ENCODE data around the gene VWDE. TPM values are rescaled to one million over a fixed set of nuclear protein-coding genes. Genes with fewer than 3 reads are reported as not detected.

The VWDE gene
- polyA plus RNA-seq, 1 experiment, result 0.14 TPM

DNA sequence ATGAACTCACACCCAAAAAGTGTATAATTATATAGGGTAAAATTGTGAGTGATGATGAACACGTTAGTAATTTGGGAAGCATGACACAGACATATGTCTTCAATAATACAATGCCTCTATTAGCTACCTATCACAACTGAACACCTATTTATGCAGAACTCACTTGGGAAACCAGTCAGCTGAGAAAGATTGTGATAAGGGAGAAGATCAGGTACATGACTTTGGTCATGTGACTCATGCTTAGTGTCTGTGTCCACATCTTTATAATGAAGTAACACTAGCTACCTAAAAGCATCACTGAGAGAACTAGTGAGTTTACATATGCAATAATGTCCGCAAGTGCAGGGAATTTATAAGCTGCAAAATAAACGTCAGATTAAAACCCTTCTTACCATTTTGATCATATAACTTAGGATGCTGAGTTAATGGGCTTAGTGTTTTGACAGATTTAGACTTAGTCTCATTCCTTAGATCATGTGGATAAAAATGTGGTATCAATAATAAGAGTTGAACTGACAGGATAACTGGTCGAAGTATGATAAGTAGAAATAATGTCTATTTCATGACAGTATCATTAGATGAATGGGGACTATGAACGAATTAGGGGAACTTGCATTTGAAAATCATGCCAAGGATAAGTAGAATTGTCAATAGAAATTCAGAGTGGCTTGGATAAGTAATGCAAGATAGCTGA, 11.6 kb downstream of the VWDE start:
- CTCF ChIA-PET, result interaction anchor here (0.6 to 2.9 kb wide), 4 partner anchors 23 to 119 kb away, joined by 3 to 12 read pairs (median 7); no protein-coding TSS in a partner anchor
- H3K27ac ChIP-seq (ENCODE audit: low read depth, low read length), result no peak overlapping the region
- TF ChIP-seq, protein P1, sequence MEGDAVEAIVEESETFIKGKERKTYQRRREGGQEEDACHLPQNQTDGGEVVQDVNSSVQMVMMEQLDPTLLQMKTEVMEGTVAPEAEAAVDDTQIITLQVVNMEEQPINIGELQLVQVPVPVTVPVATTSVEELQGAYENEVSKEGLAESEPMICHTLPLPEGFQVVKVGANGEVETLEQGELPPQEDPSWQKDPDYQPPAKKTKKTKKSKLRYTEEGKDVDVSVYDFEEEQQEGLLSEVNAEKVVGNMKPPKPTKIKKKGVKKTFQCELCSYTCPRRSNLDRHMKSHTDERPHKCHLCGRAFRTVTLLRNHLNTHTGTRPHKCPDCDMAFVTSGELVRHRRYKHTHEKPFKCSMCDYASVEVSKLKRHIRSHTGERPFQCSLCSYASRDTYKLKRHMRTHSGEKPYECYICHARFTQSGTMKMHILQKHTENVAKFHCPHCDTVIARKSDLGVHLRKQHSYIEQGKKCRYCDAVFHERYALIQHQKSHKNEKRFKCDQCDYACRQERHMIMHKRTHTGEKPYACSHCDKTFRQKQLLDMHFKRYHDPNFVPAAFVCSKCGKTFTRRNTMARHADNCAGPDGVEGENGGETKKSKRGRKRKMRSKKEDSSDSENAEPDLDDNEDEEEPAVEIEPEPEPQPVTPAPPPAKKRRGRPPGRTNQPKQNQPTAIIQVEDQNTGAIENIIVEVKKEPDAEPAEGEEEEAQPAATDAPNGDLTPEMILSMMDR (IDR thresholded peaks at IDR 0.05; ENCODE audit: low read depth, low read length), result no peak
- no peaks in the 10 kb centered on the region for H3K27me3 ChIP-seq (ENCODE audit: control insufficient read depth, insufficient read depth, low read length)
- POLR2A ChIA-PET, result no interaction called here
- no peak for DNase-seq (ENCODE audit: low read depth, low spot score)
- no peak overlapping the region for H3K4me3 ChIP-seq (ENCODE audit: low read depth, low read length)
- H3K9me3 ChIP-seq (ENCODE audit: control insufficient read depth, insufficient read depth, low read length), result no peaks in the 10 kb centered on the region

DNA sequence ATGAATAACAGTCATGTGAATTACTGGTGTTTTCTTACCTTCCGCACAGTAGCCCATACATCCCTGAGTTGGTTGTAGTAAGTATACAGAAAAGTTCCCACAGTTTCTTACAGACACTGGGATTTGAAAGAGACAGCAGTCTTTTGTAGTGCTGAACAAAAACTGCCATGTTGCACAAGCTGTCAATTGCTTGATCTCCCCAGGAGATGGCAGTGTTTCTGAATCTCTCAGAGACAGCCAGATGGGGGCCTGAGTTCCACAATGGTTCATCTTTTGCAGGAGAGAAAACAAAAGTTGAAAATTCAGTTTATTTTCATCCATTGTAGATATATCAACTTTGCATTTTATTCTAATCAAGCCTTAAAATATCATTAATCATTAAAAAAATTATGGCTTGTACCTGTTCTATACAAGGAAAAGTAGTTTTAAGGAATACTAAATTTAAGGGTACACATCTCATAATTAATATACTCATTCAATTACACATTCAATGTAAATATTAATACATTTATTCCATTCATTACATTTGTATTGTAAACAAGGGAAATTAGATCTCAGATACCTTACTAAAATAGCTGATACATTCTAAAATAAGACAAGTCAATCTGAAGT, 14.5 kb downstream of the VWDE start:
- ChIA-PET CTCF (interaction anchor here (0.6 to 2.1 kb wide), 22 partner anchors 8 to 229 kb away, joined by 3 to 18 read pairs (median 4); partner anchors contain the start of gene VWDE), POLR2A (no interaction called here)
- DNase-seq (ENCODE audit: low read depth, low spot score), result peak; percentile 36
- H3K4me3 ChIP-seq (ENCODE audit: low read depth, low read length), result no peak overlapping the region
- no peaks in the 10 kb centered on the region for H3K9me3 ChIP-seq (ENCODE audit: control insufficient read depth, insufficient read depth, low read length)
- no peak overlapping the region for H3K27ac ChIP-seq (ENCODE audit: low read depth, low read length)
- TF ChIP-seq, protein P1 (IDR thresholded peaks at IDR 0.05; ENCODE audit: low read depth, low read length), result peak; percentile 93
- no peaks in the 10 kb centered on the region for H3K27me3 ChIP-seq (ENCODE audit: control insufficient read depth, insufficient read depth, low read length)

DNA sequence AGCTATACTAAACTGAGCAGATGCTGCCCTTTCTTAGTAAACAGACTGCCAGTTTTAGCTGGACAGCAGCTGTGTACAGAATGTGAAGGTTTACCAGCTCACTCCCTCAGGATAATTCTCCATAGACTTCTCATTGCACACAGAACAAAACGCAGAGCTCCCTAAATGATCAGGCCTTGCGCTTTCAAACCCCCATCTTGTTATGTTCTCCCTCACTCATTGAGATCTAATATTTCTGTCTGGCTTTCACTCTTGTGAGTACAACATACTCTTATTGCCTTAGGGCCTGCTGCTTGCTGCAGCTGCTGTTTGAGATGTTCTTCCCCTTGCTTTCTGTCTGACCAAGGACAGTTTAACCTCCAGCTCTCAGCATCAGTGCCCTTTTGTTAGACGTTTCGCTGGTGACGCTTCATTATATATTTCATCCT, 17.3 kb downstream of the VWDE start:
- CTCF ChIA-PET, result no interaction called here
- H3K9me3 ChIP-seq (ENCODE audit: control insufficient read depth, insufficient read depth, low read length), result no peaks in the 10 kb centered on the region
- no peak for DNase-seq (ENCODE audit: low read depth, low spot score)

DNA sequence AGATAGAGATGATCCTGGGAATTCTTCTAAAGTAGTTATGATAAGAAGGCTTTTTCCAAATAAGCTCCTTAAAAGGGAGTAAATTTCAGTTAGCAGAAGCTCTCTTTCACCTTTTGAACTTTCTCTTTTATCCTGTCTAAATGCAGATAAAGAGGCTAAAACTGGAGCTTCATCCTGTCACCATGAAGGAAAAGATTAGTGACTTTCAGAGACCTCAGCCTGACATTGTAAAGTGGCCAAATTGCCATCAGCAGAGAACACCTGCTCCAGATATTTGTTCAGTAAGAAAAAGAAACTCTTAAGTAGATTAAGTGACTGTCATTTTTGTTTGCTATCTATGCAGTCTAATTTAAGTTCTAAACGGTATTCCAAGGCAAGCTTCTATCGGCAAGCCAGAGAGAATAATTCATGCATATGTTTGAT, 18.3 kb downstream of the VWDE start:
- no peak overlapping the region for H3K4me3 ChIP-seq (ENCODE audit: low read depth, low read length)
- no peaks in the 10 kb centered on the region for H3K27me3 ChIP-seq (ENCODE audit: control insufficient read depth, insufficient read depth, low read length)
- DNase-seq (ENCODE audit: low read depth, low spot score), result no peak
- H3K9me3 ChIP-seq (ENCODE audit: control insufficient read depth, insufficient read depth, low read length), result no peaks in the 10 kb centered on the region
- ChIA-PET POLR2A (no interaction called here), CTCF (interaction anchor here (0.8 to 1.2 kb wide), 3 partner anchors 22 to 73 kb away, joined by 3 to 4 read pairs (median 3); no protein-coding TSS in a partner anchor)
- H3K27ac ChIP-seq (ENCODE audit: low read depth, low read length), result no peak overlapping the region
- TF ChIP-seq, protein P1 (IDR thresholded peaks at IDR 0.05; ENCODE audit: low read depth, low read length), result no peak

More for the DNA sequence above, 17.3 kb downstream of the VWDE start:
- POLR2A ChIA-PET, result no interaction called here
- Histone ChIP-seq H3K27me3 (ENCODE audit: control insufficient read depth, insufficient read depth, low read length) (no peaks in the 10 kb centered on the region), H3K4me3 (ENCODE audit: low read depth, low read length) (no peak overlapping the region), H3K27ac (ENCODE audit: low read depth, low read length) (no peak overlapping the region)
- TF ChIP-seq, protein P1 (IDR thresholded peaks at IDR 0.05; ENCODE audit: low read depth, low read length), result no peak

DNA sequence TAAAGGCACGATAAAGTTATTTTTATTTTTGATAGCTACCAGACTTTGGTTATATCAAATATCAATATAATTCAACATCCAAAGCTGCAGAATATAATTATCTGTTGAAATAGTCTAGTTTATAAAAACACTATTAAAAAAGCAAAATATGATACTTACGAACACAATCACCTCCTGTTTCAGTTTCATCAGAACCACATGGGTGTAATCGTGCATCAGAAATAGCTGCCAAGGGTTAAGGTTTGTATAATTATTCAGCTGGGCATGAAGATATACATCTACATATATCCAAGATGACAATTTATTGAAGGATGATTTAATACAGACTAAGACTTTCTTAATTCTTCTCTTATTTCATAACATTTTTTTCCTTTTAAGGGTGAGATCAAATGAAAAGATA, 20.3 kb downstream of the VWDE start:
- TF ChIP-seq, protein P1 (IDR thresholded peaks at IDR 0.05; ENCODE audit: low read depth, low read length), result no peak
- no peaks in the 10 kb centered on the region for H3K9me3 ChIP-seq (ENCODE audit: control insufficient read depth, insufficient read depth, low read length)
- H3K27me3 ChIP-seq (ENCODE audit: control insufficient read depth, insufficient read depth, low read length), result no peaks in the 10 kb centered on the region
- H3K27ac ChIP-seq (ENCODE audit: low read depth, low read length), result no peak overlapping the region
- ChIA-PET CTCF (interaction anchor here (1.2 to 1.4 kb wide), 2 partner anchors 75 to 107 kb away, joined by 4 to 8 read pairs; no protein-coding TSS in a partner anchor), POLR2A (no interaction called here)
- H3K4me3 ChIP-seq (ENCODE audit: low read depth, low read length), result no peak overlapping the region
- DNase-seq (ENCODE audit: low read depth, low spot score), result no peak

Data from AG04450 (cell line).